ENCODE measurements around the gene RBMS3. TPM values are rescaled to one million over a fixed set of nuclear protein-coding genes. Genes with fewer than 3 reads are reported as not detected.
"Not testable (repeated sequence)": the region's sequence is repeated elsewhere in the genome, so short reads cannot be mapped to it uniquely, and the experiment has no call there.

Gene RBMS3
- total RNA-seq, 1 donor from 2014 or later = 33.0 TPM

DNA sequence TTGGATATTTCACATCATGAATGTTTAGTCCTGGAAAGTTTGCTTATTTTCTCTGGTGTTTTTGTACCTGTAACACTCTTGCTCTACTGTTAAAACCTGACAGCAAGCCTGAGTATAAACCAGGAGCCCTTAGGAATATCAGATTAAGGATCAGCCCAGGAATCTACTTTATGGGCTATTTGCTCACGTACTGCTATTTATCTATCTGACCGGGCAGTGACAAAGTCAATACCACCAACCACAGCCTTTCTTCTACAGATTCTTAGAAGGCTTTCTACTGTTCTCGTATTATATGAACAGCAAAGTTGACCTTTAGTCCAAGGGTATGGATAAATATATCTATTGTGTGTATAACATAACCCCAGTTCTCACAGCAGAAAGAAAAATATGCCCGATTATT, 521.2 kb downstream of the RBMS3 start:
- FAIRE-seq (no peak), DNase-seq (ENCODE audit: low read depth) (no peak)
- H3K27ac Mint-ChIP-seq (ENCODE audit: unreplicated experiment) = no peak overlapping the region
- H3K36me3 Mint-ChIP-seq (ENCODE audit: low read depth, unreplicated experiment) = no peaks in the 10 kb centered on the region
- Histone ChIP-seq H2AFZ (ENCODE audit: low read depth, low read length) (no peak overlapping the region), H4K20me1 (ENCODE audit: insufficient read depth, low read length) (no peaks in the 10 kb centered on the region), H3K4me3 (ENCODE audit: insufficient read depth, low read depth, low read length) (no peak overlapping the region), H3K27me3 (ENCODE audit: insufficient read depth, low read length) (no peaks in the 10 kb centered on the region), H3K9me3 (ENCODE audit: insufficient read depth, low read depth, low read length) (no peaks in the 10 kb centered on the region), H3K4me2 (ENCODE audit: low read length) (no peak overlapping the region), H3K27ac (ENCODE audit: low read depth, low read length) (no peak overlapping the region), H3K4me1 (ENCODE audit: insufficient read depth, low read length) (no peaks in the 10 kb centered on the region), H3K79me2 (ENCODE audit: insufficient read depth, low read length) (no peaks in the 10 kb centered on the region), H3K36me3 (ENCODE audit: insufficient read depth, low read length) (no peaks in the 10 kb centered on the region), H3K9ac (ENCODE audit: low read length) (no peak overlapping the region)
- H3K27me3 Mint-ChIP-seq (ENCODE audit: low read depth, unreplicated experiment) = no peaks in the 10 kb centered on the region
- TF ChIP-seq, protein P1, sequence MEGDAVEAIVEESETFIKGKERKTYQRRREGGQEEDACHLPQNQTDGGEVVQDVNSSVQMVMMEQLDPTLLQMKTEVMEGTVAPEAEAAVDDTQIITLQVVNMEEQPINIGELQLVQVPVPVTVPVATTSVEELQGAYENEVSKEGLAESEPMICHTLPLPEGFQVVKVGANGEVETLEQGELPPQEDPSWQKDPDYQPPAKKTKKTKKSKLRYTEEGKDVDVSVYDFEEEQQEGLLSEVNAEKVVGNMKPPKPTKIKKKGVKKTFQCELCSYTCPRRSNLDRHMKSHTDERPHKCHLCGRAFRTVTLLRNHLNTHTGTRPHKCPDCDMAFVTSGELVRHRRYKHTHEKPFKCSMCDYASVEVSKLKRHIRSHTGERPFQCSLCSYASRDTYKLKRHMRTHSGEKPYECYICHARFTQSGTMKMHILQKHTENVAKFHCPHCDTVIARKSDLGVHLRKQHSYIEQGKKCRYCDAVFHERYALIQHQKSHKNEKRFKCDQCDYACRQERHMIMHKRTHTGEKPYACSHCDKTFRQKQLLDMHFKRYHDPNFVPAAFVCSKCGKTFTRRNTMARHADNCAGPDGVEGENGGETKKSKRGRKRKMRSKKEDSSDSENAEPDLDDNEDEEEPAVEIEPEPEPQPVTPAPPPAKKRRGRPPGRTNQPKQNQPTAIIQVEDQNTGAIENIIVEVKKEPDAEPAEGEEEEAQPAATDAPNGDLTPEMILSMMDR (IDR thresholded peaks at IDR 0.05; ENCODE audit: insufficient read depth, low read depth, low read length) = no peak
- TF ChIP-seq EZH2 (IDR thresholded peaks at IDR 0.05; ENCODE audit: insufficient read depth, low read length) = no peak
- peaks cover 4% of the 10 kb centered on the region for H3K4me1 Mint-ChIP-seq (ENCODE audit: low read depth, unreplicated experiment)
- no peaks in the 10 kb centered on the region for H3K9me3 Mint-ChIP-seq (ENCODE audit: unreplicated experiment)
- no peak overlapping the region for H3K4me3 Mint-ChIP-seq (ENCODE audit: unreplicated experiment)

DNA sequence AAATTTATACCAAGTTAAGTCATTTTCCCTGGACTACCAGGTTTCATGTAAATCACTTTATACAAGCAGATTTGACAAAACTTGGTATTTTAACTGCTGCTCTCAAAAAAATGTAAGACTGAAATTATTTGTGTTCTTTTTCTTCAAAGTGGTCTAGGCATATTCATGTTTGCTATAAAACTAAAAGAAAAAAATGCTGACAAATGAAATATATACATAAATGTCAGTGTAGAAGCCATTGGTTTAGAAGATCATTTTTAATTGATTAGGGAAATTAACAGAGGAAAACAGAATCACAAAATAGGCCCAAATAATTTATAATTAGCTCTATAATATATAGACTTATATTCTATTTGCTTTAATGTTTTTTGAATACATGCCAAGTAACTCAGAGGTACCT, 523.2 kb downstream of the RBMS3 start:
- no peaks in the 10 kb centered on the region for H3K4me1 ChIP-seq (ENCODE audit: insufficient read depth, low read length)
- no peak overlapping the region for H3K4me2 ChIP-seq (ENCODE audit: low read length)
- no peak overlapping the region for H3K4me3 ChIP-seq (ENCODE audit: insufficient read depth, low read depth, low read length)
- no peak overlapping the region for H2AFZ ChIP-seq (ENCODE audit: low read depth, low read length)
- H3K27me3 Mint-ChIP-seq (ENCODE audit: low read depth, unreplicated experiment) = no peaks in the 10 kb centered on the region
- TF ChIP-seq, protein P1 (IDR thresholded peaks at IDR 0.05; ENCODE audit: insufficient read depth, low read depth, low read length) = no peak
- TF ChIP-seq EZH2 (IDR thresholded peaks at IDR 0.05; ENCODE audit: insufficient read depth, low read length) = no peak
- no peaks in the 10 kb centered on the region for H4K20me1 ChIP-seq (ENCODE audit: insufficient read depth, low read length)
- no peaks in the 10 kb centered on the region for H3K36me3 Mint-ChIP-seq (ENCODE audit: low read depth, unreplicated experiment)
- no peak overlapping the region for H3K4me3 Mint-ChIP-seq (ENCODE audit: unreplicated experiment)
- no peaks in the 10 kb centered on the region for H3K79me2 ChIP-seq (ENCODE audit: insufficient read depth, low read length)
- H3K27ac ChIP-seq (ENCODE audit: low read depth, low read length) = no peak overlapping the region
- H3K9ac ChIP-seq (ENCODE audit: low read length) = no peak overlapping the region
- H3K27me3 ChIP-seq (ENCODE audit: insufficient read depth, low read length) = no peaks in the 10 kb centered on the region
- FAIRE-seq = no peak
- H3K9me3 Mint-ChIP-seq (ENCODE audit: unreplicated experiment) = no peaks in the 10 kb centered on the region
- H3K36me3 ChIP-seq (ENCODE audit: insufficient read depth, low read length) = no peaks in the 10 kb centered on the region
- no peaks in the 10 kb centered on the region for H3K9me3 ChIP-seq (ENCODE audit: insufficient read depth, low read depth, low read length)
- H3K4me1 Mint-ChIP-seq (ENCODE audit: low read depth, unreplicated experiment) = peaks cover 4% of the 10 kb centered on the region
- H3K27ac Mint-ChIP-seq (ENCODE audit: unreplicated experiment) = no peak overlapping the region
- no peak for DNase-seq (ENCODE audit: low read depth)

DNA sequence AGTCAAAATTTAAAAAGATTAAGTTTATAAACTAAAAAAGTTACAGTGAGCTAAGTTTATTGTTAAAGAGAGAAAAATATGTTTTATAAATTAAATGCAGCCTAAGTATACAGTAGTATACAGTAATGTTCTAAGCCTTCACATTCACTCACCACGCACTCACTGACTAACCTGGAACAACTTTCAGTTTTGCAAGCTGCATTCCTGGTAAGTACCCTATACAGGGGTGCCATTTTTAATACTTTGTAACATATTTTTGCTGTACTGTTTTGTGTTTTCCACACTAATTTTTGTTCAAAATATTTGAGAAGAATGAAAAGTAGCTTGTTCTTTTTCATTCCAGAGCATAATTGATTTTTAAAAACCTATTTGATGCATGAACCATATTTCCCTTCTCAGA, 524.9 kb downstream of the RBMS3 start:
- Histone ChIP-seq H3K79me2 (ENCODE audit: insufficient read depth, low read length) (no peaks in the 10 kb centered on the region), H4K20me1 (ENCODE audit: insufficient read depth, low read length) (no peaks in the 10 kb centered on the region), H2AFZ (ENCODE audit: low read depth, low read length) (no peak overlapping the region), H3K27ac (ENCODE audit: low read depth, low read length) (no peak overlapping the region), H3K4me1 (ENCODE audit: insufficient read depth, low read length) (no peaks in the 10 kb centered on the region), H3K4me2 (ENCODE audit: low read length) (no peak overlapping the region), H3K27me3 (ENCODE audit: insufficient read depth, low read length) (no peaks in the 10 kb centered on the region), H3K4me3 (ENCODE audit: insufficient read depth, low read depth, low read length) (no peak overlapping the region), H3K9me3 (ENCODE audit: insufficient read depth, low read depth, low read length) (no peaks in the 10 kb centered on the region), H3K9ac (ENCODE audit: low read length) (no peak overlapping the region), H3K36me3 (ENCODE audit: insufficient read depth, low read length) (no peaks in the 10 kb centered on the region)
- Mint-ChIP-seq H3K4me3 (ENCODE audit: unreplicated experiment) (no peak overlapping the region), H3K4me1 (ENCODE audit: low read depth, unreplicated experiment) (peaks cover 4% of the 10 kb centered on the region), H3K9me3 (ENCODE audit: unreplicated experiment) (no peaks in the 10 kb centered on the region), H3K27me3 (ENCODE audit: low read depth, unreplicated experiment) (no peaks in the 10 kb centered on the region), H3K36me3 (ENCODE audit: low read depth, unreplicated experiment) (no peaks in the 10 kb centered on the region), H3K27ac (ENCODE audit: unreplicated experiment) (no peak overlapping the region)
- DNase-seq (ENCODE audit: low read depth) = peak; percentile 8
- no peak for FAIRE-seq
- no peak for TF ChIP-seq EZH2 (IDR thresholded peaks at IDR 0.05; ENCODE audit: insufficient read depth, low read length)
- TF ChIP-seq, protein P1 (IDR thresholded peaks at IDR 0.05; ENCODE audit: insufficient read depth, low read depth, low read length) = no peak

DNA sequence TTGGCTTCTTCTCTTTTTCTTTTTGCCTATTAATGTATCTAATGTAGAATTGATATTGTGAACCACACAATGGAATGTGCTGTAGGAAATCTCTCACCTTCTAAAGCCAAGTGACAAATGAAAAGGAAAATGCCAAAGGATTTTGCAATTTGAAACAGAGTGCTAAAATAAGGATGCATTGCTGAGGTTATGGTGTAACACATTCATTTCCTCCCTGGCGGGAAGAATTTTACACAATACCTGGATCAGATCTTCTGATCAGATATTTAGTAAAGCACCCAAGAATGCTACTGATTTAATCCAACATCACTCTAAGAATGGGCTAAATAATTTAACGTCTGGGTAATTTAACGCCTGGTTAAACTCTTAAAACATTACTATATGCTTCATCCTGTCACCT, 527.5 kb downstream of the RBMS3 start:
- H3K27me3 Mint-ChIP-seq (ENCODE audit: low read depth, unreplicated experiment); H4K20me1 ChIP-seq (ENCODE audit: insufficient read depth, low read length); H3K4me3 ChIP-seq (ENCODE audit: insufficient read depth, low read depth, low read length); H3K4me1 Mint-ChIP-seq (ENCODE audit: low read depth, unreplicated experiment); H3K9me3 Mint-ChIP-seq (ENCODE audit: unreplicated experiment); H3K4me2 ChIP-seq (ENCODE audit: low read length); H3K27ac ChIP-seq (ENCODE audit: low read depth, low read length); H3K4me3 Mint-ChIP-seq (ENCODE audit: unreplicated experiment); H3K9ac ChIP-seq (ENCODE audit: low read length); H3K27ac Mint-ChIP-seq (ENCODE audit: unreplicated experiment); H3K36me3 ChIP-seq (ENCODE audit: insufficient read depth, low read length); H2AFZ ChIP-seq (ENCODE audit: low read depth, low read length); H3K27me3 ChIP-seq (ENCODE audit: insufficient read depth, low read length); H3K4me1 ChIP-seq (ENCODE audit: insufficient read depth, low read length); FAIRE-seq; H3K9me3 ChIP-seq (ENCODE audit: insufficient read depth, low read depth, low read length); H3K36me3 Mint-ChIP-seq (ENCODE audit: low read depth, unreplicated experiment); H3K79me2 ChIP-seq (ENCODE audit: insufficient read depth, low read length): not testable (repeated sequence)
- DNase-seq (ENCODE audit: low read depth) = peak; percentile 11
